Measurements from ENCODE around the gene PDE2A. TPM values are rescaled to one million over a fixed set of nuclear protein-coding genes. Genes with fewer than 3 reads are reported as not detected.

Gene PDE2A
- polyA plus RNA-seq, 1 experiment, result 0.64 TPM

- CTCF ChIA-PET, result interaction anchor here (1.0 to 6.8 kb wide), 11 partner anchors 10 to 211 kb away, joined by 3 to 57 read pairs (median 18); no protein-coding TSS in a partner anchor
- H3K36me3 ChIP-seq (ENCODE audit: control insufficient read depth, insufficient read depth, low read length), result peaks cover 15% of the 10 kb centered on the region
- DNase-seq (ENCODE audit: low read depth), result no peak
- POLR2A ChIA-PET, result no interaction called here
- no peak for TF ChIP-seq CTCF (IDR thresholded peaks at IDR 0.05; ENCODE audit: insufficient read depth, low read depth, low read length)
- no peak overlapping the region for H3K4me3 ChIP-seq (ENCODE audit: low read depth, low read length)
- H3K27me3 ChIP-seq (ENCODE audit: control insufficient read depth, insufficient read depth, low read length), result peaks cover 7% of the 10 kb centered on the region
Measured at GRCh38 chr11:72682238-72682857, 8.1 kb upstream of the PDE2A start.

GRCh38 chr11:72681226-72682153 is 7.3 kb upstream of the PDE2A start:
- H3K36me3 ChIP-seq (ENCODE audit: control insufficient read depth, insufficient read depth, low read length), result peaks cover 12% of the 10 kb centered on the region
- ChIA-PET CTCF (interaction anchor here (0.7 to 6.8 kb wide), 7 partner anchors 10 to 210 kb away, joined by 3 to 57 read pairs (median 4); no protein-coding TSS in a partner anchor), POLR2A (no interaction called here)
- no peak for TF ChIP-seq CTCF (IDR thresholded peaks at IDR 0.05; ENCODE audit: insufficient read depth, low read depth, low read length)
- H3K27me3 ChIP-seq (ENCODE audit: control insufficient read depth, insufficient read depth, low read length), result peaks cover 9% of the 10 kb centered on the region
- no peak overlapping the region for H3K4me3 ChIP-seq (ENCODE audit: low read depth, low read length)
- DNase-seq (ENCODE audit: low read depth), result no peak

- no peak overlapping the region for H3K4me3 ChIP-seq (ENCODE audit: low read depth, low read length)
- H3K27me3 ChIP-seq (ENCODE audit: control insufficient read depth, insufficient read depth, low read length), result peaks cover 15% of the 10 kb centered on the region
- TF ChIP-seq CTCF (IDR thresholded peaks at IDR 0.05; ENCODE audit: insufficient read depth, low read depth, low read length), result no peak
- DNase-seq (ENCODE audit: low read depth), result no peak
- ChIA-PET CTCF (interaction anchor here (0.7 to 6.8 kb wide), 4 partner anchors 11 to 209 kb away, joined by 3 to 57 read pairs (median 24); no protein-coding TSS in a partner anchor), POLR2A (no interaction called here)
- H3K36me3 ChIP-seq (ENCODE audit: control insufficient read depth, insufficient read depth, low read length), result peaks cover 11% of the 10 kb centered on the region
Measured at GRCh38 chr11:72680624-72681158, 6.5 kb upstream of the PDE2A start.

GRCh38 chr11:72679869-72680268 is 5.6 kb upstream of the PDE2A start:
- no peak for DNase-seq (ENCODE audit: low read depth)
- Histone ChIP-seq H3K36me3 (ENCODE audit: control insufficient read depth, insufficient read depth, low read length) (peaks cover 7% of the 10 kb centered on the region), H3K4me3 (ENCODE audit: low read depth, low read length) (no peak overlapping the region), H3K27me3 (ENCODE audit: control insufficient read depth, insufficient read depth, low read length) (peaks cover 17% of the 10 kb centered on the region)
- CTCF ChIA-PET, result interaction anchor here (1.0 to 6.1 kb wide), 4 partner anchors 24 to 1040 kb away, joined by 3 to 43 read pairs (median 4); no protein-coding TSS in a partner anchor
- no peak for TF ChIP-seq CTCF (IDR thresholded peaks at IDR 0.05; ENCODE audit: insufficient read depth, low read depth, low read length)
- POLR2A ChIA-PET, result no interaction called here

- Histone ChIP-seq H3K27me3 (ENCODE audit: control insufficient read depth, insufficient read depth, low read length) (peaks cover 24% of the 10 kb centered on the region), H3K4me3 (ENCODE audit: low read depth, low read length) (no peak overlapping the region), H3K36me3 (ENCODE audit: control insufficient read depth, insufficient read depth, low read length) (no peaks in the 10 kb centered on the region; the same call in 1 of the 2 replicates)
- ChIA-PET CTCF (interaction anchor here (1.0 to 1.9 kb wide), 6 partner anchors 11 to 1039 kb away, joined by 3 to 6 read pairs (median 4); no protein-coding TSS in a partner anchor), POLR2A (no interaction called here)
- no peak for TF ChIP-seq CTCF (IDR thresholded peaks at IDR 0.05; ENCODE audit: insufficient read depth, low read depth, low read length)
- no peak for DNase-seq (ENCODE audit: low read depth)
Measured at GRCh38 chr11:72678524-72678923, 4.3 kb upstream of the PDE2A start.

Measured in BJ (cell line).